B cell (primary cell): ENCODE data around the gene PPP1R12C.

Experiments
- EZH2 ChIP-seq: IDR thresholded peaks from 2 replicates; pipeline ENCODE4 v1.6.1; 2012; ENCODE audit warnings: borderline replicate concordance, low read depth, mild to moderate bottlenecking, moderate library complexity, low read length; ENCODE audit not compliant: insufficient read depth, poor library complexity, severe bottlenecking
- TF ChIP-seq, protein P1 (sequence below): fragments of 200-600 bp; IDR thresholded peaks from one replicate; pipeline ENCODE4 v1.8.0; 2022; ENCODE audit warnings: antibody characterized with exemption, mild to moderate bottlenecking

GRCh38 chr19:55153652-55154264, 36.3 kb upstream of the PPP1R12C start:
- TF ChIP-seq, protein P1, sequence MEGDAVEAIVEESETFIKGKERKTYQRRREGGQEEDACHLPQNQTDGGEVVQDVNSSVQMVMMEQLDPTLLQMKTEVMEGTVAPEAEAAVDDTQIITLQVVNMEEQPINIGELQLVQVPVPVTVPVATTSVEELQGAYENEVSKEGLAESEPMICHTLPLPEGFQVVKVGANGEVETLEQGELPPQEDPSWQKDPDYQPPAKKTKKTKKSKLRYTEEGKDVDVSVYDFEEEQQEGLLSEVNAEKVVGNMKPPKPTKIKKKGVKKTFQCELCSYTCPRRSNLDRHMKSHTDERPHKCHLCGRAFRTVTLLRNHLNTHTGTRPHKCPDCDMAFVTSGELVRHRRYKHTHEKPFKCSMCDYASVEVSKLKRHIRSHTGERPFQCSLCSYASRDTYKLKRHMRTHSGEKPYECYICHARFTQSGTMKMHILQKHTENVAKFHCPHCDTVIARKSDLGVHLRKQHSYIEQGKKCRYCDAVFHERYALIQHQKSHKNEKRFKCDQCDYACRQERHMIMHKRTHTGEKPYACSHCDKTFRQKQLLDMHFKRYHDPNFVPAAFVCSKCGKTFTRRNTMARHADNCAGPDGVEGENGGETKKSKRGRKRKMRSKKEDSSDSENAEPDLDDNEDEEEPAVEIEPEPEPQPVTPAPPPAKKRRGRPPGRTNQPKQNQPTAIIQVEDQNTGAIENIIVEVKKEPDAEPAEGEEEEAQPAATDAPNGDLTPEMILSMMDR = no peak
- TF ChIP-seq EZH2 = no peak
